ENCODE measurements around the gene CPHXL. TPM values are rescaled to one million over a fixed set of nuclear protein-coding genes. Genes with fewer than 3 reads are reported as not detected.

CPHXL gene
- not detected in 2 replicates for total RNA-seq
- long read RNA-seq = 0 reads

- H3K36me3 Mint-ChIP-seq (ENCODE audit: insufficient read depth) = no peaks in the 10 kb centered on the region
- H3K4me1 Mint-ChIP-seq (ENCODE audit: low read depth) = peaks cover 18% of the 10 kb centered on the region
- H3K27me3 Mint-ChIP-seq = no peaks in the 10 kb centered on the region
- TF ChIP-seq CTCF (IDR thresholded peaks at IDR 0.05; ENCODE audit: unreplicated experiment) = no peak
- H3K27ac Mint-ChIP-seq = peak within 1 kb of the TSS; percentile 77
- H3K4me3 Mint-ChIP-seq (ENCODE audit: low read depth) = no peak within 1 kb of the TSS
- H3K9me3 Mint-ChIP-seq (ENCODE audit: low read depth) = peaks cover 2% of the 10 kb centered on the region
- no peak for DNase-seq (ENCODE audit: low spot score, unreplicated experiment)
Observed at GRCh38 chr16:75726390-75726789, at the start of gene CPHXL. CPHXL (minus strand) TSS chr16:75726490; CDS start chr16:75726442, 48 bp downstream.

- no peaks in the 10 kb centered on the region for H3K27me3 Mint-ChIP-seq
- DNase-seq (ENCODE audit: low spot score, unreplicated experiment) = no peak
- no peak overlapping the region for H3K4me3 Mint-ChIP-seq (ENCODE audit: low read depth)
- no peak for TF ChIP-seq CTCF (IDR thresholded peaks at IDR 0.05; ENCODE audit: unreplicated experiment)
- no peaks in the 10 kb centered on the region for H3K4me1 Mint-ChIP-seq (ENCODE audit: low read depth)
- H3K36me3 Mint-ChIP-seq (ENCODE audit: insufficient read depth) = no peaks in the 10 kb centered on the region
- peaks cover 3% of the 10 kb centered on the region for H3K9me3 Mint-ChIP-seq (ENCODE audit: low read depth)
- no peak overlapping the region for H3K27ac Mint-ChIP-seq
Observed at GRCh38 chr16:75774197-75774596, 47.9 kb upstream of the CPHXL start.

GRCh38 chr16:75770051-75770450 is 43.8 kb upstream of the CPHXL start:
- no peak for DNase-seq (ENCODE audit: low spot score, unreplicated experiment)
- no peak for TF ChIP-seq CTCF (IDR thresholded peaks at IDR 0.05; ENCODE audit: unreplicated experiment)
- Mint-ChIP-seq H3K4me3 (ENCODE audit: low read depth) (no peak overlapping the region), H3K27ac (no peak overlapping the region), H3K27me3 (no peaks in the 10 kb centered on the region), H3K9me3 (ENCODE audit: low read depth) (peaks cover 8% of the 10 kb centered on the region), H3K4me1 (ENCODE audit: low read depth) (no peaks in the 10 kb centered on the region), H3K36me3 (ENCODE audit: insufficient read depth) (no peaks in the 10 kb centered on the region)

- Mint-ChIP-seq H3K27ac (no peak overlapping the region), H3K4me3 (ENCODE audit: low read depth) (no peak overlapping the region), H3K4me1 (ENCODE audit: low read depth) (peaks cover 5% of the 10 kb centered on the region), H3K36me3 (ENCODE audit: insufficient read depth) (no peaks in the 10 kb centered on the region), H3K9me3 (ENCODE audit: low read depth) (peaks cover 8% of the 10 kb centered on the region), H3K27me3 (no peaks in the 10 kb centered on the region)
- peak; percentile 33 for DNase-seq (ENCODE audit: low spot score, unreplicated experiment)
- TF ChIP-seq CTCF (IDR thresholded peaks at IDR 0.05; ENCODE audit: unreplicated experiment) = peak; percentile 85
Observed at GRCh38 chr16:75764154-75764768, 38.0 kb upstream of the CPHXL start.

- H3K9me3 Mint-ChIP-seq (ENCODE audit: low read depth) = no peaks in the 10 kb centered on the region
- H3K4me1 Mint-ChIP-seq (ENCODE audit: low read depth) = peaks cover 5% of the 10 kb centered on the region
- H3K36me3 Mint-ChIP-seq (ENCODE audit: insufficient read depth) = no peaks in the 10 kb centered on the region
- no peaks in the 10 kb centered on the region for H3K27me3 Mint-ChIP-seq
- no peak for TF ChIP-seq CTCF (IDR thresholded peaks at IDR 0.05; ENCODE audit: unreplicated experiment)
- no peak for DNase-seq (ENCODE audit: low spot score, unreplicated experiment)
- H3K4me3 Mint-ChIP-seq (ENCODE audit: low read depth) = no peak overlapping the region
- no peak overlapping the region for H3K27ac Mint-ChIP-seq
Observed at GRCh38 chr16:75763204-75763603, 36.9 kb upstream of the CPHXL start.
